Panc1 (cell line): Measurements from ENCODE around the gene RFX8. TPM values are rescaled to one million over a fixed set of nuclear protein-coding genes. Genes with fewer than 3 reads are reported as not detected.

ENCODE experiments used
- ATAC-seq: fragments of 200-7000 bp; cut with Tn5 transposase; 2 replicates; pipeline ENCODE4 v1.9.1; 2020; ENCODE audit warnings: mild to moderate bottlenecking, moderate library complexity
- BruUV-seq: library from RNA; stranded (reverse); fragments of 400-500 nt; replicated peaks from 2 replicates; lab custom pipeline; 2021; lab: Mats Ljungman, UMichigan
- CTCF ChIA-PET: fragments of 300-600 bp; sonication (Branson Sonifier 250); formaldehyde crosslinking; loops from one replicate; lab custom pipeline; 2022; ENCODE audit warnings: antibody characterized with exemption; lab: Charles Lee
- POLR2A ChIA-PET: fragments of 300-600 bp; sonication (Branson Sonifier 250); formaldehyde crosslinking; loops from one replicate; lab custom pipeline; 2022; ENCODE audit warnings: antibody characterized with exemption; lab: Charles Lee
- DNase-seq: peaks from one replicate; pipeline ENCODE4 v3.0.0-alpha.2; 2010; ENCODE audit warnings: low read depth, low spot score
- H3K27ac ChIP-seq: 2 replicates; pipeline ENCODE4 v1.5.1; 2011; ENCODE audit warnings: mild to moderate bottlenecking, low read length, inconsistent platforms
- H3K27me3 ChIP-seq: fragments of 200-500 bp; sonication (Bioruptor generic); 2 replicates; pipeline ENCODE4 v1.6.0; 2014; ENCODE audit warnings: low read length, inconsistent platforms; ENCODE audit not compliant: control insufficient read depth, insufficient read depth
- H3K36me3 ChIP-seq: fragments of 200-500 bp; sonication (Bioruptor generic); 2 replicates; pipeline ENCODE4 v1.5.1; 2014; ENCODE audit warnings: inconsistent platforms, mild to moderate bottlenecking, low read length, moderate library complexity; ENCODE audit not compliant: control insufficient read depth, insufficient read depth
- H3K4me1 ChIP-seq: 2 replicates; pipeline ENCODE4 v1.5.1; 2011; ENCODE audit warnings: inconsistent platforms, mild to moderate bottlenecking, low read length, moderate library complexity; ENCODE audit not compliant: control insufficient read depth, insufficient read depth
- H3K4me3 ChIP-seq, 2 experiments: 2 replicates each; pipeline ENCODE4 v1.5.1; 2011 to 2012; ENCODE audit warnings: low read depth in 2 of 2, low read length in 2 of 2, mild to moderate bottlenecking in 2 of 2, inconsistent platforms in 1 of 2, moderate library complexity in 1 of 2
- H3K9me3 ChIP-seq: fragments of 200-500 bp; sonication (Bioruptor generic); 2 replicates; pipeline ENCODE4 v1.5.1; 2014; ENCODE audit warnings: low read depth, mild to moderate bottlenecking, inconsistent platforms, low read length, moderate library complexity; ENCODE audit not compliant: control insufficient read depth, insufficient read depth
- POLR2AphosphoS5 ChIP-seq: IDR thresholded peaks from 2 replicates; pipeline ENCODE4 v1.6.1; 2012; ENCODE audit warnings: mild to moderate bottlenecking, low read depth, low read length, moderate library complexity
- REST ChIP-seq, 2 experiments: IDR thresholded peaks; 2 replicates each; pipeline ENCODE4 v1.6.1; 2011 to 2012; ENCODE audit warnings: low read depth in 2 of 2, control low read depth in 1 of 2, low read length in 1 of 2, mild to moderate bottlenecking in 1 of 2, moderate library complexity in 1 of 2; ENCODE audit not compliant: insufficient read depth in 1 of 2
- SIN3A ChIP-seq: IDR thresholded peaks from 2 replicates; pipeline ENCODE4 v1.6.1; 2012; ENCODE audit warnings: low read depth, mild to moderate bottlenecking, low read length, moderate library complexity, borderline replicate concordance; ENCODE audit not compliant: insufficient read depth
- TCF7L2 ChIP-seq: IDR thresholded peaks from 2 replicates; pipeline ENCODE4 v1.6.1; 2011; ENCODE audit warnings: mild to moderate bottlenecking, low read depth, low read length, inconsistent platforms
- in situ Hi-C: cut with HindIII; loops from 2 replicates; pipeline ENCODE4 v1.10.0; 2016; ENCODE audit warnings: low sequenced_read_pairs, low pct_unique_long_range_greater_than_20kb
- intact Hi-C: fragments of 100-400 bp; cut with micrococcal nuclease; formaldehyde crosslinking; loops from one replicate; pipeline ENCODE4 v1.10.0; 2022; ENCODE audit not compliant: unreplicated experiment
- total RNA-seq: library from RNA; stranded (reverse); gene quantifications from one replicate; pipeline ENCODE4 v1.2.1, GENCODE V29; 2021; ENCODE audit not compliant: unreplicated experiment
- TF ChIP-seq, protein P1 (sequence below): fragments of 450-650 bp; IDR thresholded peaks from 2 replicates; pipeline ENCODE4 v1.5.1; 2017; ENCODE audit warnings: mild to moderate bottlenecking

Gene RFX8
- total RNA-seq, 1 experiment from 2014 or later, result not detected

GRCh38 chr2:101473911-101474701 is 806 bp downstream of the RFX8 start:
- BruUV-seq, result no TSS peak
- H3K27ac ChIP-seq, result 0 out of 2 replicates have a peak overlapping the region, but pooled peaks have one; percentile 25
- ChIA-PET POLR2A (no interaction called here), CTCF (no interaction called here)
- peaks cover 5% of the 10 kb centered on the region; the same call in 1 of the 2 replicates for H3K27me3 ChIP-seq
- peaks cover 4% of the 10 kb centered on the region; the same call in 1 of the 2 replicates for H3K4me1 ChIP-seq
- TF ChIP-seq POLR2AphosphoS5 (no peak), REST (IDR thresholded peaks at IDR 0.05; ENCODE audit: insufficient read depth in 1 of 2, low read depth in 2 of 2, low read length in 1 of 2) (no peak), TCF7L2 (no peak), SIN3A (no peak)
- TF ChIP-seq, protein P1, sequence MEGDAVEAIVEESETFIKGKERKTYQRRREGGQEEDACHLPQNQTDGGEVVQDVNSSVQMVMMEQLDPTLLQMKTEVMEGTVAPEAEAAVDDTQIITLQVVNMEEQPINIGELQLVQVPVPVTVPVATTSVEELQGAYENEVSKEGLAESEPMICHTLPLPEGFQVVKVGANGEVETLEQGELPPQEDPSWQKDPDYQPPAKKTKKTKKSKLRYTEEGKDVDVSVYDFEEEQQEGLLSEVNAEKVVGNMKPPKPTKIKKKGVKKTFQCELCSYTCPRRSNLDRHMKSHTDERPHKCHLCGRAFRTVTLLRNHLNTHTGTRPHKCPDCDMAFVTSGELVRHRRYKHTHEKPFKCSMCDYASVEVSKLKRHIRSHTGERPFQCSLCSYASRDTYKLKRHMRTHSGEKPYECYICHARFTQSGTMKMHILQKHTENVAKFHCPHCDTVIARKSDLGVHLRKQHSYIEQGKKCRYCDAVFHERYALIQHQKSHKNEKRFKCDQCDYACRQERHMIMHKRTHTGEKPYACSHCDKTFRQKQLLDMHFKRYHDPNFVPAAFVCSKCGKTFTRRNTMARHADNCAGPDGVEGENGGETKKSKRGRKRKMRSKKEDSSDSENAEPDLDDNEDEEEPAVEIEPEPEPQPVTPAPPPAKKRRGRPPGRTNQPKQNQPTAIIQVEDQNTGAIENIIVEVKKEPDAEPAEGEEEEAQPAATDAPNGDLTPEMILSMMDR, result no peak
- H3K4me3 ChIP-seq, result peak overlapping the region; percentile 54 to 60
- ATAC-seq (peak; percentile 89), DNase-seq (no peak)
- no peaks in the 10 kb centered on the region for H3K36me3 ChIP-seq
- in situ Hi-C loops (no loop called here), intact Hi-C loops (no loop called here)
- H3K9me3 ChIP-seq, result no peaks in the 10 kb centered on the region

DNA sequence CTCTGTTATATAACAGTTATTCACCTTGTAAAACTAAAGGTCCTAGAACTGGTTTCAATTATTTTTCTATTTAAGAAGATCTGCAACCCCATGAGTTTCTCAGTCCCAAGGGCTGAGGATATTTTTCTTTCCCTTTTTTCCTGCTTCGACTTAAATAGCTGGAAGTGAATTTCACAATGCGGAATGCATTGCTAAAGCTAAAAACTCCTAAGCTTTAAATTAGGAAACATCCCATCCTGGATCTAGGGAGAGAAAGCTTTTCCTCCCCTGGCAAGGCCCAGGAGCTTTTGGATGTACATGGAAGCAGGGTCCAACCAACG is 1.4 kb downstream of the RFX8 start:
- Histone ChIP-seq H3K4me1 (peaks cover under 1% of the 10 kb centered on the region; the same call in 1 of the 2 replicates), H3K4me3 (peak overlapping the region; percentile 54 to 60), H3K27ac (0 out of 2 replicates have a peak overlapping the region, but pooled peaks have one; percentile 25), H3K36me3 (no peaks in the 10 kb centered on the region), H3K27me3 (peaks cover under 1% of the 10 kb centered on the region; the same call in 1 of the 2 replicates), H3K9me3 (no peaks in the 10 kb centered on the region)
- ATAC-seq (no peak), DNase-seq (no peak)
- in situ Hi-C loops, result no loop called here
- TF ChIP-seq POLR2AphosphoS5 (no peak), REST (IDR thresholded peaks at IDR 0.05; ENCODE audit: insufficient read depth in 1 of 2, low read depth in 2 of 2, low read length in 1 of 2) (no peak), SIN3A (no peak), TCF7L2 (no peak)
- TF ChIP-seq, protein P1, result no peak
- ChIA-PET POLR2A (no interaction called here), CTCF (no interaction called here)
- intact Hi-C loops, result no loop called here
- no TSS peak for BruUV-seq
